ENCODE results near the gene CCNJL. TPM values are rescaled to one million over a fixed set of nuclear protein-coding genes. Genes with fewer than 3 reads are reported as not detected.

The CCNJL gene
- total RNA-seq, 1 donor from 2014 or later: not detected

- intact Hi-C loops (cut with micrococcal nuclease): no loop called here
Observed at GRCh38 chr5:160293901-160294561, 18.3 kb downstream of the CCNJL start.

GRCh38 chr5:160293386-160293785 is 19.0 kb downstream of the CCNJL start:
- intact Hi-C loops (cut with micrococcal nuclease): no loop called here

- intact Hi-C loops (cut with micrococcal nuclease): no loop called here
Observed at GRCh38 chr5:160291467-160291866, 20.9 kb downstream of the CCNJL start.

- intact Hi-C loops (cut with micrococcal nuclease): no loop called here
Observed at GRCh38 chr5:160290751-160291150, 21.6 kb downstream of the CCNJL start.

- intact Hi-C loops (cut with micrococcal nuclease): no loop called here
Observed at GRCh38 chr5:160289721-160290120, 22.6 kb downstream of the CCNJL start.

GRCh38 chr5:160289356-160289651 is 23.1 kb downstream of the CCNJL start:
- intact Hi-C loops (cut with micrococcal nuclease): no loop called here

GRCh38 chr5:160287378-160288051 is 24.8 kb downstream of the CCNJL start:
- intact Hi-C loops (cut with micrococcal nuclease): no loop called here

- intact Hi-C loops (cut with micrococcal nuclease): no loop called here
Observed at GRCh38 chr5:160286947-160287346, 25.4 kb downstream of the CCNJL start.

- intact Hi-C loops (cut with micrococcal nuclease): no loop called here
Observed at GRCh38 chr5:160285316-160285715, 27.0 kb downstream of the CCNJL start.

GRCh38 chr5:160284291-160284873 is 28.0 kb downstream of the CCNJL start:
- intact Hi-C loops (cut with micrococcal nuclease): no loop called here

- intact Hi-C loops (cut with micrococcal nuclease): no loop called here
Observed at GRCh38 chr5:160281275-160281674, 31.1 kb downstream of the CCNJL start.

- intact Hi-C loops (cut with micrococcal nuclease): no loop called here
Observed at GRCh38 chr5:160280384-160281095, 31.8 kb downstream of the CCNJL start.

GRCh38 chr5:160278343-160278742 is 34.0 kb downstream of the CCNJL start:
- intact Hi-C loops (cut with micrococcal nuclease): no loop called here

GRCh38 chr5:160274483-160274931 is 37.9 kb downstream of the CCNJL start:
- intact Hi-C loops (cut with micrococcal nuclease): no loop called here

- intact Hi-C loops (cut with micrococcal nuclease): no loop called here
Observed at GRCh38 chr5:160272889-160273288, 39.5 kb downstream of the CCNJL start.

- intact Hi-C loops (cut with micrococcal nuclease): no loop called here
Observed at GRCh38 chr5:160272264-160272663, 40.1 kb downstream of the CCNJL start.

GRCh38 chr5:160271836-160272235 is 40.5 kb downstream of the CCNJL start:
- intact Hi-C loops (cut with micrococcal nuclease): no loop called here

- intact Hi-C loops (cut with micrococcal nuclease): no loop called here
Observed at GRCh38 chr5:160271396-160271795, 41.0 kb downstream of the CCNJL start.

- intact Hi-C loops (cut with micrococcal nuclease): no loop called here
Observed at GRCh38 chr5:160270704-160271103, 41.7 kb downstream of the CCNJL start.

GRCh38 chr5:160269017-160269416 is 43.3 kb downstream of the CCNJL start:
- intact Hi-C loops (cut with micrococcal nuclease): no loop called here

GRCh38 chr5:160268121-160268520 is 44.2 kb downstream of the CCNJL start:
- intact Hi-C loops (cut with micrococcal nuclease): no loop called here

GRCh38 chr5:160266752-160267345 is 45.5 kb downstream of the CCNJL start:
- intact Hi-C loops (cut with micrococcal nuclease): no loop called here

Measured in T-helper 1 cell treated with Interleukin-12 subunit alpha and Interleukin-12 subunit beta and Interleukin-4 antibody, amounts not matched to agents 30 ng/mL and 1 ng/mL, for 36 hours (primary cell).